Glomerular endothelial cell (primary cell): Measurements from ENCODE around the gene MACROD2. TPM values are rescaled to one million over a fixed set of nuclear protein-coding genes. Genes with fewer than 3 reads are reported as not detected.

ENCODE experiments used
- DNase-seq: peaks from one replicate; pipeline ENCODE4 v3.0.0-alpha.2; 2011; ENCODE audit warnings: low read depth, low spot score; ENCODE audit errors: extremely low read depth
- total RNA-seq: library from RNA; depleted of rRNA; stranded (reverse); fragments of >200 nt; gene quantifications from 2 replicates; pipeline ENCODE4 v1.2.3, GENCODE V29; 2015

MACROD2 gene
- total RNA-seq, 1 donor from 2014 or later, result 0.76 TPM

DNA sequence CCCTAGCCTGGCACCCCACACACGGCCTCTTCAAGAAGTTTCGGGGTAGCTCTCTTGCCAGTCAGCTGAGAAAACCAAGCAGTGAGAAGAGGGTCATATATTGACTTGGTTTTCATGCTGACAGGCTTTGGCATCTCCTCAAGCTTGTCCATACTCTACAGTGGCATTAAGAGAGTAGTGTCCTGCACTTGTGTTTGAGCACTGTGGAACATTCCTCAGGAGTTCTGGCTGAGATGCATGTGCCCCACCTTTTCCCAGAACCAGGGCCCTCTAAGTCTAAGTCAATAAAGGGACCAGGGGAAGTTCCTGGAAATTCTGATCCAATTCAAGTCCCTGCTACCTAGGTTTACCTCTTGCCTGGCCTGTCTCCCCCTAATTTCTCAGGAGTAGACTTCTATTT, 886.2 kb downstream of the MACROD2 start:
- no peak for DNase-seq

- DNase-seq, result no peak
Observed at GRCh38 chr20:14882157-14882556, 886.8 kb downstream of the MACROD2 start.

DNA sequence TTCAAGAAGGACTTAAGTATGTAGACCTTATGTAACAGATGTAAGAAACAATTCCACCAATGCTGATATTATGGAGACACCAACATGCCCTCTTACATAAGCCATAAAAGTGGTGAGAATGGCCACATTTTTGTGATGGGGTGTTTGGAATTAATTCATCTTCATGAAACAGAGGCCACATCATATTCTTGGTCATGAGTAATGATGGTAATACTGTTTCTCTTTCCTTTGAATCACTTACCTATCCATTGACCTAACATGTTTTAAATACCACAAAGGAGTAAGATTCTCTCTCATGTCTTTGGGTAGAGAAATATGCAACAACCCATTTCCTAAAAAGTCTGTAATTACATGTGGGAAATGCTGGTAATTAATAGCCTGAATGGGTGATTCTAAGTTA, 887.5 kb downstream of the MACROD2 start:
- DNase-seq, result no peak

DNA sequence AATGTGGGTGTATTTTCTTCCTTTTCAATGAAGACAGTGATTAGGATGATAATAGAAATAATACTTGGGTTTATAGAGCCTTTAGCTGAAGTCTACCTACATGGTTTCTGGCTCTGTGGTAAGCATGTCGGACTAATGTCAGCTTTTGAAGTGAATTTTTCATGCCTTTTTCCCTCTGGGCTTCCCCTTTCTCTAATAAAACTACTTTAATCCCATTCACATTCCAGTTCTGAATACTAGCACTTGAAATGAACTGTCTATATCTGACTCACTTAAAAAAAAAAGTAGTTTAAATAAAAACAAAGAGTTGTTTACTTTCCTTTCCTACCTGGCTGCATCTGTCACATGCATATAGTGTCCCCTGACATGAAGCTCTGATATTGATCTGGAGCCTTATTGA, 888.0 kb downstream of the MACROD2 start:
- no peak for DNase-seq

DNA sequence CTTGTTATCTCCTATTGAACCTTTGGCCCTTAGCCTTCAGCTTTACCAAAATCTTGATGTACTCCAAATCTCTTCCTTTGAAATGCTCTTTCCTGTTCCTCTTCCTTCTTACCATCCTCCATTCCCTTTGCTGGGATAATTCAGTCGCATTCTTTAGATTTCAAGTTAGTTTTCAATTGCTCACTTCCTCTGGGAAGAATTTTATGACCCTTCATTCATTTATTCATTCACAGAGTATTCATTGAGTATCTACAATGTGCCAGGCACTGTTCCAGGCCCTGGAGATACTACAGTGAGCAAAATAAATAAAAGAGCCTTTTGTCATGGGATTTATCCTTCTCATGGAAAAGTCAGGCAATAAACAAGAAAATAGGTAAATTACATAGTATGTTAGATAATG, 890.3 kb downstream of the MACROD2 start:
- DNase-seq, result no peak

- DNase-seq, result no peak
Observed at GRCh38 chr20:14888134-14888533, 892.8 kb downstream of the MACROD2 start.

- no peak for DNase-seq
Observed at GRCh38 chr20:14889496-14890255, 894.4 kb downstream of the MACROD2 start.

DNA sequence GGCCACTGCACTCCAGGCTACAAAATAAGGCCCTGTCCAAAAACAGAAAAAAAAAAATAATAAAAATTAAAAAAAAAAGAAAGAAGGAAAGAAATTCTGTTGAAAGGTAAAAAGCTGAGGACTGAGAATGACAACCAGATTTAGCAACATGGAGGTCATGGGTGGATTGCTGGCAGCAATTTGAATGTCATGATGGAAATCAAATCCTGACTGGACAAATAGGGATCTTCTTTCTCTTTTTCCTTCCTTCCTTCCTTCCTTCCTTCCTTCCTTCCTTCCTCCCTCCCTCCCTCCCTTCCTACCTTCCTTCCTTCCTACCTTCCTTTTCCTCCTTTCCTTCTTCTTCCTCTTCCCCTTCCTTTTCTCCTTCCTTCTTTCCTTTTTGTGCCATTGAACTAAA, 895.4 kb downstream of the MACROD2 start:
- DNase-seq, result no peak

- DNase-seq, result no peak
Observed at GRCh38 chr20:14892782-14893181, 897.5 kb downstream of the MACROD2 start.

DNA sequence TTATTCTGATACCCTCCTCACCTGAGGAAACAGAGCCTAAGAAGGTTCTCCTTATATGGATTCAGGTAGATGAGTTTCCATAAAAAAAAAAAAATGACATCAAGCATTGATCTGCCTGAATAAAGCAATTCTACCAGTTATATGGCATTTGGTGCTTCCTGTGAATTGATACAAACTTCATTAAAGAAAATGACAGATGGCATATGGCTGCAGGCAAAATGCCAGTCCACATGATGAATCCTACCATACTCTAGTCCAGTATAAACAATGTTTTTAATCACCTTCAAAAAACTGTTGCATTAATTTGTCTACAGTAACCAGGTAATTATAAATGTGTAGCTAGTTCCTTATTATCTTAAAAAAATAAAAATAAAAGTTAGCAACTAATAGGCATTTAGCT, 901.3 kb downstream of the MACROD2 start:
- no peak for DNase-seq

GRCh38 chr20:14897608-14898007, 902.3 kb downstream of the MACROD2 start:
- DNase-seq, result no peak

GRCh38 chr20:14902432-14903089, 907.2 kb downstream of the MACROD2 start:
- no peak for DNase-seq

GRCh38 chr20:14906908-14907434, 911.7 kb downstream of the MACROD2 start:
- DNase-seq, result no peak

- no peak for DNase-seq
Observed at GRCh38 chr20:14910126-14910525, 914.8 kb downstream of the MACROD2 start.

GRCh38 chr20:14913896-14914620, 918.7 kb downstream of the MACROD2 start:
- DNase-seq, result no peak

GRCh38 chr20:14914633-14915032, 919.3 kb downstream of the MACROD2 start:
- DNase-seq, result no peak

DNA sequence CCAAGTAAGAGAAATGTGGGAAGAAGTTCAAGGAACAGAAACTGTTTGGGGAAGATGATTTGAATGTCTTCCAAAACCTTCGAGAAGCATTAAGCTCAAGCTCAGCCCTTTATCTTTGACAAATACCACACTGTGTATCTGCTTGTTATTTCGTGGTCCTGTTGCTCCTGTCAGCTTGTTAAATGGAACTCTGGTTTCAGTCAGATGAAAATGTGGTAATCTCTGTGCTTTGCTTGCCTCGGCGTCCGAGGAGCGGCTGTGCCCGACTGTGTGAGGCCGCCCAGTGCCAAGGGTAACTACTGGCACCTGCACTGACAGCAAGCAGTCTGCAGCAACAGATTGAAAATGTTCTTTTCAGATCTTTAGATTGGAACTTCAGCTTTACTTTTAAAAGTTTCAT, 920.0 kb downstream of the MACROD2 start:
- no peak for DNase-seq

- DNase-seq, result no peak
Observed at GRCh38 chr20:14916360-14916920, 921.1 kb downstream of the MACROD2 start.

DNA sequence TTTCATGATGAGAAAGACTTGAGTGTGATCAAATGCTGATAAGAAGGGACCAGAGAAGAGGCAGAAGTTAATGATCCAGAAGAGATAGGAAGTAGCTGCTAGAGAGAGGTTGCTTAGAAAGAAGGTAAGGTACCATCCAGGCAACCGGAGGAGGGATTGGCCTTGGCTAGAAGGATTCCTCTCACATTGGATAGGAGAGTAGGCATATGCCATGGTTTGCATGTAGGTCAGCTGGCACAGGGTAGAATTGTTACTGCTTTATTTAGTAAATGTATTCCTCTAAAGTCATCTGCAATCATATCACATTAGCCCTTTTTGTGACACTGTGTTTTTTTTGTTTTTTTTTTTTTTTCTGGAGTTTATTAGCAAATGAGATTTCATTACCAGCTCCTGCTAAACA, 923.0 kb downstream of the MACROD2 start:
- no peak for DNase-seq

DNA sequence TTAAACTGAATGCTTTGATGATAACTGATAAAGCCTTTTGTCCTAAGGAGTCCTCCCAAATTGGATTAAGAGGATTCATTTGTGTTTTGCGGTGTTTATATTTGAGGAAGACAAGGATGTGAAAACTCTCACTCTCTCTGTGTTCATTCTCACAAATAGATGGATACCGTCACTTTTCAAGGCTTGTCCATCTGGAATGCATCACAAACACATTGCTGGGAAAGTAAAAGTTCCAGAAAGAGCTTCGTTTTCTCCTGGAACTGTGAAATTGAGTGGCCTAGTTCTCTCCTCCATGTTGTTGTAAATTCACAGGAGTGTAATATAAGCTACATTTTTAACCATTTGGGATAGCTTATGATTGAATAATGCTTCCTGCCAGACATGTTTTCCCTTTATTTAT, 923.7 kb downstream of the MACROD2 start:
- no peak for DNase-seq

DNA sequence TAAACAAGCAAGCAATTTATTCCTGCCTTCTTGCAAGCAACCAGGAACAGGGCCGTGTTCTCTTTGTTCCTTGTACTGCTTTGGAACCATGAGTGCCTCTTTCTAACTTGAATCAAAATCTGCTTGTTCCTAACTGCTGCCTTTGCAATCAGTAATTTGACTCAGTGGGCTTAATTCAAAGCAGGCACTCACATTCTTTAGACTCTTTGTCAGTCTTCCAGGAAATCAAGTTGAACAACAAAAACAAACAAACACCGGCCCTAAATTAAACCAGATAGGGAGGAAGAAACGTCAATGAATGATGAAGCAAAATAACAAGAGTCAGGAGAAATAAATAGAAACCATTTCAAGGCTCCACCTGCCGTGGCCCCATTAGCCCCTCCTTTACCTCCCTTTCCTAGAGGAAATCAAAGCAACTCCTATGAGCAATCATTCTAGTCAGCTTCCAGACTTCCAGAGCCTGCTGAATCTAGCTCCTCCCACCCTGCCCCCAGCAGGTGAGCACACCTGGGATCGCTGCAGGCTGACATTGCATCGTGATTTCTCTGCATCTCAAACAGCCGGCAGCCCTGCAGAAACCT, 924.3 kb downstream of the MACROD2 start:
- DNase-seq, result no peak
